Suprapubic skin (tissue), 4 donors: ENCODE measurements around the gene SLC2A1. TPM values are rescaled to one million over a fixed set of nuclear protein-coding genes. Genes with fewer than 3 reads are reported as not detected.

ENCODE experiments used
- DNase-seq, 2 donors: peaks; one replicate each; pipeline ENCODE4 v3.0.0-alpha.2; 2019; ENCODE audit warnings: low spot score in 2 of 2
- H3K27ac ChIP-seq: fragments of 200-600 bp; sonication (generic); one replicate; pipeline ENCODE4 v1.5.1; 2019
- H3K27me3 ChIP-seq: fragments of 200-600 bp; sonication (generic); one replicate; pipeline ENCODE4 v1.5.1; 2019
- H3K36me3 ChIP-seq: fragments of 200-600 bp; sonication (generic); one replicate; pipeline ENCODE4 v1.5.1; 2019
- H3K4me1 ChIP-seq: fragments of 200-600 bp; sonication (generic); one replicate; pipeline ENCODE4 v1.5.1; 2019
- H3K4me3 ChIP-seq: fragments of 200-600 bp; sonication (generic); one replicate; pipeline ENCODE4 v1.5.1; 2019; ENCODE audit warnings: mild to moderate bottlenecking
- H3K9me3 ChIP-seq: fragments of 200-600 bp; sonication (generic); one replicate; pipeline ENCODE4 v1.5.1; 2019
- EP300 ChIP-seq: sonication (generic); formaldehyde crosslinking; IDR thresholded peaks from one replicate; pipeline ENCODE4 v1.6.1; 2017; ENCODE audit warnings: antibody characterized with exemption
- POLR2A ChIP-seq, 2 donors: fragments of 450-650 bp; IDR thresholded peaks; one replicate each; pipeline ENCODE4 v1.6.1; 2017; ENCODE audit warnings: antibody characterized with exemption in 2 of 2, mild to moderate bottlenecking in 2 of 2, moderate library complexity in 2 of 2
- POLR2AphosphoS5 ChIP-seq, 3 donors: sonication (generic); formaldehyde crosslinking; IDR thresholded peaks; one replicate each; pipeline ENCODE4 v1.6.1; 2017; ENCODE audit warnings: antibody characterized with exemption in 3 of 3
- WGBS: methylation state at CpG from one replicate; pipeline ENCODE4 v1.1.5; 2018; 5-methylcytosine and 5-hydroxymethylcytosine counted together
- total RNA-seq, 4 donors: library from RNA; depleted of rRNA; stranded (reverse); fragments of >200 nt; gene quantifications; one replicate each; pipeline ENCODE4 v1.1.0, GENCODE V29; 2016
- TF ChIP-seq, protein P1 (sequence below), 2 donors: fragments of 200-600 bp in 1 of 2; fragments of 450-650 bp in 1 of 2; sonication (generic) in 1 of 2; IDR thresholded peaks; one replicate each; pipeline ENCODE4 v1.5.1; 2016 to 2019; ENCODE audit warnings: antibody characterized with exemption in 2 of 2, mild to moderate bottlenecking in 1 of 2, moderate library complexity in 1 of 2

Gene SLC2A1
- total RNA-seq, 4 donors from 2014 or later: 466 to 1,239 (median 686) TPM

GRCh38 chr1:43002766-43003165, 44.1 kb upstream of the SLC2A1 start:
- TF ChIP-seq POLR2A (IDR thresholded peaks at IDR 0.05) (no peak), POLR2AphosphoS5 (IDR thresholded peaks at IDR 0.05) (no peak), EP300 (no peak)
- TF ChIP-seq, protein P1, sequence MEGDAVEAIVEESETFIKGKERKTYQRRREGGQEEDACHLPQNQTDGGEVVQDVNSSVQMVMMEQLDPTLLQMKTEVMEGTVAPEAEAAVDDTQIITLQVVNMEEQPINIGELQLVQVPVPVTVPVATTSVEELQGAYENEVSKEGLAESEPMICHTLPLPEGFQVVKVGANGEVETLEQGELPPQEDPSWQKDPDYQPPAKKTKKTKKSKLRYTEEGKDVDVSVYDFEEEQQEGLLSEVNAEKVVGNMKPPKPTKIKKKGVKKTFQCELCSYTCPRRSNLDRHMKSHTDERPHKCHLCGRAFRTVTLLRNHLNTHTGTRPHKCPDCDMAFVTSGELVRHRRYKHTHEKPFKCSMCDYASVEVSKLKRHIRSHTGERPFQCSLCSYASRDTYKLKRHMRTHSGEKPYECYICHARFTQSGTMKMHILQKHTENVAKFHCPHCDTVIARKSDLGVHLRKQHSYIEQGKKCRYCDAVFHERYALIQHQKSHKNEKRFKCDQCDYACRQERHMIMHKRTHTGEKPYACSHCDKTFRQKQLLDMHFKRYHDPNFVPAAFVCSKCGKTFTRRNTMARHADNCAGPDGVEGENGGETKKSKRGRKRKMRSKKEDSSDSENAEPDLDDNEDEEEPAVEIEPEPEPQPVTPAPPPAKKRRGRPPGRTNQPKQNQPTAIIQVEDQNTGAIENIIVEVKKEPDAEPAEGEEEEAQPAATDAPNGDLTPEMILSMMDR (IDR thresholded peaks at IDR 0.05): no peak
- Histone ChIP-seq H3K27ac (no peak overlapping the region), H3K9me3 (no peaks in the 10 kb centered on the region), H3K4me1 (peaks cover 26% of the 10 kb centered on the region), H3K4me3 (no peak overlapping the region), H3K27me3 (peaks cover 15% of the 10 kb centered on the region), H3K36me3 (no peaks in the 10 kb centered on the region)
- DNase-seq: no peak
- 33% methylated on average over 1 of the region's 1 CpG for WGBS

- Histone ChIP-seq H3K36me3 (no peaks in the 10 kb centered on the region), H3K4me3 (no peak overlapping the region), H3K4me1 (peaks cover 20% of the 10 kb centered on the region), H3K27me3 (peaks cover 9% of the 10 kb centered on the region), H3K27ac (no peak overlapping the region), H3K9me3 (no peaks in the 10 kb centered on the region)
- TF ChIP-seq EP300: no peak
- no peak for TF ChIP-seq POLR2A (IDR thresholded peaks at IDR 0.05)
- TF ChIP-seq, protein P1 (IDR thresholded peaks at IDR 0.05): no peak
- TF ChIP-seq POLR2AphosphoS5 (IDR thresholded peaks at IDR 0.05): no peak
- WGBS: 57% methylated on average over 4 of the region's 4 CpGs
- no peak for DNase-seq
These were observed 43.4 kb upstream of the SLC2A1 start for GRCh38 chr1:43002116-43002515.

GRCh38 chr1:43001434-43001833, 42.8 kb upstream of the SLC2A1 start:
- no peak for TF ChIP-seq POLR2AphosphoS5 (IDR thresholded peaks at IDR 0.05)
- TF ChIP-seq, protein P1 (IDR thresholded peaks at IDR 0.05): no peak
- Histone ChIP-seq H3K4me3 (no peak overlapping the region), H3K36me3 (no peaks in the 10 kb centered on the region), H3K27ac (no peak overlapping the region), H3K27me3 (peaks cover 6% of the 10 kb centered on the region), H3K9me3 (no peaks in the 10 kb centered on the region), H3K4me1 (peaks cover 15% of the 10 kb centered on the region)
- DNase-seq: no peak

DNA sequence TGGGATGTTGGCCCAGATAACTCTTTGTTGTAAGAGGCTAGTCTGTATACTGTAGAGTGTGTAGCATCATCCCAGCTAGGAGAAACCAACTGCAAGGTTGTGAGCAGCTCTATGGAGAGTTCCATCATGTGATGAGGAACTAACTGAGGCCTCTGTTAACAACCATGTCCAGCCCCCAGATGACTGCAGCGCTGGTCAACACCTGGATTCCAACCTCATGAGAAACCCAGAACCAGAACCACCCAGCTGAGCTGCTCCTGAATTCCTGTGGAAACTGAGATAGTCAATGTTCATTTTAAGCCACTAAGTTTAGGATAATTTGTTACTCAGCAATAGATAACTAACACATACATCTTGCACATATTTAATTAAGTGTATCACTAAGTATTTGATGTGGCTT, 41.6 kb upstream of the SLC2A1 start:
- Histone ChIP-seq H3K4me3 (no peak overlapping the region), H3K27ac (no peak overlapping the region), H3K27me3 (no peaks in the 10 kb centered on the region), H3K9me3 (no peaks in the 10 kb centered on the region), H3K4me1 (peaks cover 4% of the 10 kb centered on the region), H3K36me3 (no peaks in the 10 kb centered on the region)
- WGBS: 100% methylated on average over 1 of the region's 1 CpG
- no peak for DNase-seq
- TF ChIP-seq, protein P1 (IDR thresholded peaks at IDR 0.05): no peak
- no peak for TF ChIP-seq EP300
- TF ChIP-seq POLR2AphosphoS5 (IDR thresholded peaks at IDR 0.05): no peak
- no peak for TF ChIP-seq POLR2A (IDR thresholded peaks at IDR 0.05)

DNA sequence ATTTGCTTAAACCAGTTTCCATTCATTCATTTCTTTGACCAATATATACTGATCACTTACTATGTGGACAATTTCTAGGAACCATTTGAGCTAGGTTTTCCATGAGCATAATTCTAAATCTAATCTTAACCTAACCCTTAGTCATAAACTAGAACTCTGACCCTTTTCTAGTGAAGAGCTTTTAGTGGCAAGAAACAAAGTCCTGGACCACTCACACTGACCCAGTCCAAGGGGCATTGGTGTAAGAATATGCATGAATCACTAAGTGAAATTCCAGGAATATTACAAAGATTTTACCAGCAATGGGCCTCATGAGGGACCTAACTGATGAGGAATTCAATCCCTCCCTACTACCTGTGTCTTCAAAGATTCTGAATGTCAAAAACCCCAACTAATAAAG, 40.6 kb upstream of the SLC2A1 start:
- DNase-seq: no peak
- Histone ChIP-seq H3K4me1 (no peaks in the 10 kb centered on the region), H3K9me3 (no peaks in the 10 kb centered on the region), H3K36me3 (no peaks in the 10 kb centered on the region), H3K27me3 (no peaks in the 10 kb centered on the region), H3K4me3 (no peak overlapping the region), H3K27ac (no peak overlapping the region)
- no peak for TF ChIP-seq POLR2AphosphoS5 (IDR thresholded peaks at IDR 0.05)
- TF ChIP-seq EP300: no peak

DNA sequence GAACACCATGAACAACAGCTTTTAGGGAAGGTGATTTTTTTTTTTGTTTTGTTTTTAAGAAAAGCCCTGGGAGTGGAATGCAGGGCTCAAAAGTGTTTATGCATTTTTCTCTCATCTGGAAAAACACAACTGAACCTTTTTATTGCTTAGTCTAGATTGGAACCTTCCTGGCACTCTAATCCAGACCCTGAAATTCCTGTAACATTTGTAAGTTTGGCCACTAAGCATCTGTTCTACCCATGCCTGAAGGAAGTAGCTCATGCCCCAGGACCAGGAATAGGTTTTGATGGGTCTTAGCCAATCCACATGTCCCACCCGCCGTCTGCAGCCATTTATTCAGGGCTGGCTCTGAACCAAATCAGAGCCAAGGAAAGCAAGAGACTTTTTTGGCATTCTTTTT, 39.7 kb upstream of the SLC2A1 start:
- Histone ChIP-seq H3K27me3 (no peaks in the 10 kb centered on the region), H3K27ac (no peak overlapping the region), H3K36me3 (no peaks in the 10 kb centered on the region), H3K4me3 (no peak overlapping the region), H3K9me3 (no peaks in the 10 kb centered on the region), H3K4me1 (peaks cover 8% of the 10 kb centered on the region)
- TF ChIP-seq POLR2AphosphoS5 (IDR thresholded peaks at IDR 0.05) (no peak), POLR2A (IDR thresholded peaks at IDR 0.05) (no peak), EP300 (no peak)
- no peak for DNase-seq
- WGBS: 28% methylated on average over 2 of the region's 2 CpGs
